Fibroblast of lung (primary cell): Measurements from ENCODE around the gene KPNA6. TPM values are rescaled to one million over a fixed set of nuclear protein-coding genes. Genes with fewer than 3 reads are reported as not detected.

Source experiments
- DNase-seq, 2 donors: peaks; one replicate each; pipeline versions ENCODE4 v3.0.0 to v3.0.0-alpha.2; 2010; ENCODE audit warnings: low read depth in 2 of 2
- H2AFZ ChIP-seq: 2 replicates; pipeline ENCODE4 v1.5.1; 2012; ENCODE audit warnings: low read length, control low read depth, inconsistent platforms
- H3K27ac ChIP-seq: 2 replicates; pipeline ENCODE4 v1.5.1; 2011; ENCODE audit warnings: low read length, control low read depth; ENCODE audit not compliant: insufficient read depth
- H3K27me3 ChIP-seq: 2 replicates; pipeline ENCODE4 v1.5.1; 2011; ENCODE audit warnings: mild to moderate bottlenecking, low read length; ENCODE audit not compliant: control insufficient read depth, insufficient read depth
- H3K36me3 ChIP-seq: 2 replicates; pipeline ENCODE4 v1.5.1; 2011; ENCODE audit warnings: low read length; ENCODE audit not compliant: control insufficient read depth, insufficient read depth
- H3K4me1 ChIP-seq: 2 replicates; pipeline ENCODE4 v1.5.1; 2011; ENCODE audit warnings: low read length; ENCODE audit not compliant: control insufficient read depth, insufficient read depth; ENCODE audit errors: extremely low read depth
- H3K4me2 ChIP-seq: 2 replicates; pipeline ENCODE4 v1.5.1; 2011; ENCODE audit warnings: low read length, control low read depth; ENCODE audit not compliant: insufficient read depth; ENCODE audit errors: extremely low read depth
- H3K4me3 ChIP-seq, 4 experiments: fragments of 200-600 bp in 1 of 4; sonication (generic) in 1 of 4; replicated peaks in 1 of 4; 2 replicates each; pipeline ENCODE4 v1.5.1; 2011 to 2016; ENCODE audit warnings: low read length in 4 of 4, low read depth in 3 of 4, mild to moderate bottlenecking in 3 of 4, control low read depth in 2 of 4, inconsistent platforms in 1 of 4, mixed read lengths in 1 of 4; ENCODE audit not compliant: insufficient read depth in 1 of 4; ENCODE audit errors: control extremely low read depth in 1 of 4
- H3K79me2 ChIP-seq: 2 replicates; pipeline ENCODE4 v1.5.1; 2012; ENCODE audit warnings: mild to moderate bottlenecking, low read length, inconsistent platforms; ENCODE audit not compliant: control insufficient read depth, insufficient read depth
- H3K9ac ChIP-seq: 2 replicates; pipeline ENCODE4 v1.5.1; 2011; ENCODE audit warnings: mild to moderate bottlenecking, low read length, control low read depth; ENCODE audit not compliant: insufficient read depth
- H3K9me3 ChIP-seq: 2 replicates; pipeline ENCODE4 v1.5.1; 2012; ENCODE audit warnings: low read depth, low read length; ENCODE audit not compliant: control insufficient read depth, insufficient read depth
- H4K20me1 ChIP-seq: 2 replicates; pipeline ENCODE4 v1.5.1; 2011; ENCODE audit warnings: low read length; ENCODE audit not compliant: control insufficient read depth, insufficient read depth; ENCODE audit errors: extremely low read depth
- EZH2 ChIP-seq: IDR thresholded peaks from 2 replicates; pipeline ENCODE4 v1.5.1; 2012; ENCODE audit warnings: low read length, control low read depth, mild to moderate bottlenecking; ENCODE audit errors: missing control alignments
- polyA plus RNA-seq, 2 donors: library from polyadenylated mRNA; depleted of rRNA in 1 of 2; stranded (reverse) in 1 of 2; unstranded in 1 of 2; fragments of >200 nt; gene quantifications; 2 replicates each; pipeline ENCODE4 v1.2.1, GENCODE V29; 2011 to 2012; ENCODE audit warnings: missing spikeins in 1 of 2
- total RNA-seq: library from RNA; depleted of rRNA; stranded (reverse); fragments of >200 nt; gene quantifications from 2 replicates; pipeline ENCODE4 v1.2.1, GENCODE V29; 2014
- TF ChIP-seq, protein P1 (sequence below), 2 donors: IDR thresholded peaks in 1 of 2; conservative IDR thresholded peaks in 1 of 2; 1 replicate in 1 of 2; 2 replicates in 1 of 2; pipeline ENCODE4 v1.5.1; 2011 to 2012; ENCODE audit warnings: low read length in 2 of 2, control low read depth in 1 of 2, inconsistent platforms in 1 of 2, low read depth in 1 of 2, mild to moderate bottlenecking in 1 of 2

KPNA6 gene
- total and polyA plus RNA-seq, 2 donors (not counting 1 experiment from before 2014, with no cell fraction given), result 40.1 to 48.5 TPM

DNA sequence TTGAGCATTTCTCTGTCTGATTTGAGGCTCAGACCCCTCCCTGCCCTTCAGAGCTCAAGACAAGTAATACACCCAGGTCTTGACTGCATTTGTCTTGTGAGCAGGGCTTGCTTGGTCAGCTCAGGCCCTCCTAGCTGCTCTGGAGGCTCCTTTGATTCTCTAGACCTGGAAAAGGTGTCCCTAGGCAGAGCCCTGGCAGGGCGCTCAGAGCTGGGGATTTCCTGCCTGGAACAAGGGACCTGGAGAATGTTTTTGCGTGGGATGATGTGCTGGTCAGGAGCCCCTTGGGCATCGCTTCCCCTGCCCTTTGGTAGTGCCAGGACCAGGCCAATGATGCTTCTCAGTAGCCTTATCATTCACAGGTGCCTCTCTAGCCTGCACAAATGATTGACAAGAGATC is 87.7 kb downstream of the KPNA6 start:
- H3K4me3 ChIP-seq, result no peak overlapping the region
- H4K20me1 ChIP-seq, result no peaks in the 10 kb centered on the region
- peaks cover 48% of the 10 kb centered on the region for H3K36me3 ChIP-seq
- peaks cover 14% of the 10 kb centered on the region for H3K4me1 ChIP-seq
- no peaks in the 10 kb centered on the region for H3K79me2 ChIP-seq
- H3K9ac ChIP-seq, result no peak overlapping the region
- no peaks in the 10 kb centered on the region for H3K9me3 ChIP-seq
- TF ChIP-seq, protein P1, sequence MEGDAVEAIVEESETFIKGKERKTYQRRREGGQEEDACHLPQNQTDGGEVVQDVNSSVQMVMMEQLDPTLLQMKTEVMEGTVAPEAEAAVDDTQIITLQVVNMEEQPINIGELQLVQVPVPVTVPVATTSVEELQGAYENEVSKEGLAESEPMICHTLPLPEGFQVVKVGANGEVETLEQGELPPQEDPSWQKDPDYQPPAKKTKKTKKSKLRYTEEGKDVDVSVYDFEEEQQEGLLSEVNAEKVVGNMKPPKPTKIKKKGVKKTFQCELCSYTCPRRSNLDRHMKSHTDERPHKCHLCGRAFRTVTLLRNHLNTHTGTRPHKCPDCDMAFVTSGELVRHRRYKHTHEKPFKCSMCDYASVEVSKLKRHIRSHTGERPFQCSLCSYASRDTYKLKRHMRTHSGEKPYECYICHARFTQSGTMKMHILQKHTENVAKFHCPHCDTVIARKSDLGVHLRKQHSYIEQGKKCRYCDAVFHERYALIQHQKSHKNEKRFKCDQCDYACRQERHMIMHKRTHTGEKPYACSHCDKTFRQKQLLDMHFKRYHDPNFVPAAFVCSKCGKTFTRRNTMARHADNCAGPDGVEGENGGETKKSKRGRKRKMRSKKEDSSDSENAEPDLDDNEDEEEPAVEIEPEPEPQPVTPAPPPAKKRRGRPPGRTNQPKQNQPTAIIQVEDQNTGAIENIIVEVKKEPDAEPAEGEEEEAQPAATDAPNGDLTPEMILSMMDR (conservative IDR thresholded peaks at IDR 0.05 in 1 of 2, IDR thresholded peaks at IDR 0.05 in 1 of 2; ENCODE audit: low read depth in 1 of 2, low read length in 2 of 2), result no peak
- TF ChIP-seq EZH2, result no peak
- no peak overlapping the region for H2AFZ ChIP-seq
- no peak overlapping the region for H3K27ac ChIP-seq
- H3K4me2 ChIP-seq, result no peak overlapping the region
- H3K27me3 ChIP-seq, result no peaks in the 10 kb centered on the region
- DNase-seq, result no peak

DNA sequence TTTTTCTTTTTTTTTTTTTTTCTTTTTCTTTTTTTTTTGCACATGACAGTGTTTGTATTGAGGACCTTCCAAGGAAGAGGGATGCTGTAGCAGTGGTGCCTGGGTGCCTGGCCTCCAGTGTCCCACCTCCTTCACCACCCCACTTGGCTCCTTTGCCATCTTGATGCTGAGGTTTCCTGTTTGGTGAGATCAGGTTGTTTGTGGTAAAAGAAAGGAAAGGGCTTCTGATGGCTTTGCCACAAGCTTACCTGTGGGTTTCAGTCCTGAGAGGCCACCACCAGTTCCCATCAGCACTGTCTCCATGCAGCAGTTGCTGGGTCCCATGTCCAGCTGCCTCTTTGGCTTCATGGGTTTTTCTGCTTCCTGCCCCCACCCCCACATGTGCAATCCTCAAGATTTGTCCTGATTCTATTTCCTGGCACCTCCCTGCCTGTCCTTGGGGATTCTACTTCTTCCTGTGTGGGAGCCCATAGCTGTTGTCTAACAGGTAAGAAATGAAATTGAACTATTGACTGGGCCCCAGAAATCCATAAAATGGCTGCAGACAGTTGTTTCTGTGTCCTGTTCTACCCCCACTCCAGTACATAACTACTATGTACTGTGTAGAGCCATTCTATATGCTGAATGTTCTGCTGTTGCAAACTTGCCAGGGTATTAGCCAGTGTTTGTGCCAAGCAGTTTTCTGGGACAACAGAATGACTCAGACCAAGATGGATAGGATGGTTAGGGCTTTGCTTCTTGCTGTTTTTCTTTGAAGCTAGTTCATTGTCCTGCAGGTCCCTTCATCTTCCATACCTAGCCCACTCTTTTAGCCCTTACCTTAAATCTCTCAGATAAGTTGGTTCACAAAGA is 88.3 kb downstream of the KPNA6 start:
- H3K4me3 ChIP-seq, result no peak overlapping the region
- peak in 1 of 2 donors; percentile 53 for DNase-seq
- no peaks in the 10 kb centered on the region for H3K9me3 ChIP-seq
- H3K4me1 ChIP-seq, result peaks cover 14% of the 10 kb centered on the region
- TF ChIP-seq EZH2, result no peak
- TF ChIP-seq, protein P1 (conservative IDR thresholded peaks at IDR 0.05 in 1 of 2, IDR thresholded peaks at IDR 0.05 in 1 of 2; ENCODE audit: low read depth in 1 of 2, low read length in 2 of 2), result no peak
- no peak overlapping the region for H3K4me2 ChIP-seq
- H4K20me1 ChIP-seq, result no peaks in the 10 kb centered on the region
- H3K27ac ChIP-seq, result no peak overlapping the region
- no peaks in the 10 kb centered on the region for H3K79me2 ChIP-seq
- H3K9ac ChIP-seq, result no peak overlapping the region
- H2AFZ ChIP-seq, result no peak overlapping the region
- H3K36me3 ChIP-seq, result peaks cover 45% of the 10 kb centered on the region
- no peaks in the 10 kb centered on the region for H3K27me3 ChIP-seq

DNA sequence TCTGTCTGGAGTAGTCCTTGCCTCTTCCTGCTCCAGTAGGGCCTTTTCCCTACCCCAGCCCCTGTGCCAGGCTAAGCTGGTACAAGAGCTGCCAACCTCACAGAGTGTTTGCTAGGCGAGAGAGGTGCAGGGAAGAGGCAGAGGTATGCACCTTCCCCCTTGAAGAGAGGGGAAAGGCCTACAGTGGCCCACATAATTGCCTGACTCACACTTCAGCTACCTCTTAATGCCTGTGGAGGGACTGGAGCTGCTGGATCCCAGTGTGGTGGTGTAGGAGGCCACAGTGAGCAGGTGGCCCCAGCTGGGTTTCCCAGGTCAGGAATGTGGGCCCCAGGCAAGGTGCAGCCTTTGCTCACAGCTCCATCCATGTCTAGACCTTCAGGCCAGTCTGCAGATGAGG is 89.2 kb downstream of the KPNA6 start:
- DNase-seq, result no peak
- TF ChIP-seq EZH2, result no peak
- TF ChIP-seq, protein P1 (conservative IDR thresholded peaks at IDR 0.05 in 1 of 2, IDR thresholded peaks at IDR 0.05 in 1 of 2; ENCODE audit: low read depth in 1 of 2, low read length in 2 of 2), result no peak
- H3K4me2 ChIP-seq, result no peak overlapping the region
- no peaks in the 10 kb centered on the region for H4K20me1 ChIP-seq
- no peaks in the 10 kb centered on the region for H3K79me2 ChIP-seq
- H3K4me1 ChIP-seq, result peaks cover 18% of the 10 kb centered on the region
- H3K27ac ChIP-seq, result no peak overlapping the region
- H2AFZ ChIP-seq, result no peak overlapping the region
- H3K27me3 ChIP-seq, result no peaks in the 10 kb centered on the region
- H3K9me3 ChIP-seq, result no peaks in the 10 kb centered on the region
- no peak overlapping the region for H3K9ac ChIP-seq
- H3K4me3 ChIP-seq, result no peak overlapping the region
- H3K36me3 ChIP-seq, result peaks cover 41% of the 10 kb centered on the region
